GM13976 (cell line): Measurements from ENCODE around the gene MAP3K12.

Experiments
- DNase-seq: peaks from one replicate; pipeline ENCODE4 v3.0.0; 2012; ENCODE audit warnings: low spot score
- in situ Hi-C: fragments of 300-500 bp; cut with MboI; formaldehyde crosslinking; loops from one replicate; pipeline ENCODE4 v1.12.0; 2022; ENCODE audit warnings: low sequenced_read_pairs, mixed read lengths, inconsistent platforms; ENCODE audit not compliant: unreplicated experiment
- TF ChIP-seq, protein P1 (sequence below): IDR thresholded peaks from 2 replicates; pipeline ENCODE4 v1.5.1; 2012; ENCODE audit warnings: borderline replicate concordance, mild to moderate bottlenecking; ENCODE audit not compliant: insufficient read depth; ENCODE audit errors: extremely low read depth, missing control alignments, control extremely low read depth

The MAP3K12 gene

DNA sequence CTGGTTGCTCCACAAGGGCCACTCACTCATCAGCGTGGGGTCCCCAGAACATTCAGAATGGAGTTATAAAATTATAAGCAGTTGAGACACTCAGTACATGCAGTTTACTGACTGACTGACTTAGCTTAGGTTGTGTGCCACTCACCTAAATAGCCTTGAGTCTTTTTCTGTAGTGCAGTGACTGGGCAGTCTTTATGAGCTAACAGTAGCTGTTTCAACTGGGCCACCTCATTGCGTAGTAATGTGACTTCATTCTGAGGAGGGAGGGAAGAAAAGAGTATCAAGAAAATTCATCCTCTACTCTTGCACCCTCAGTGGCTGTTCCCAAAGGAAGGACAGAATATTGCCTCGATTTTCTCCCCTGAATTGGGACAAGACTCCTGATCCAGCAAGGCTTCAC, 23.9 kb upstream of the MAP3K12 start:
- in situ Hi-C loops = no loop called here
- TF ChIP-seq, protein P1, sequence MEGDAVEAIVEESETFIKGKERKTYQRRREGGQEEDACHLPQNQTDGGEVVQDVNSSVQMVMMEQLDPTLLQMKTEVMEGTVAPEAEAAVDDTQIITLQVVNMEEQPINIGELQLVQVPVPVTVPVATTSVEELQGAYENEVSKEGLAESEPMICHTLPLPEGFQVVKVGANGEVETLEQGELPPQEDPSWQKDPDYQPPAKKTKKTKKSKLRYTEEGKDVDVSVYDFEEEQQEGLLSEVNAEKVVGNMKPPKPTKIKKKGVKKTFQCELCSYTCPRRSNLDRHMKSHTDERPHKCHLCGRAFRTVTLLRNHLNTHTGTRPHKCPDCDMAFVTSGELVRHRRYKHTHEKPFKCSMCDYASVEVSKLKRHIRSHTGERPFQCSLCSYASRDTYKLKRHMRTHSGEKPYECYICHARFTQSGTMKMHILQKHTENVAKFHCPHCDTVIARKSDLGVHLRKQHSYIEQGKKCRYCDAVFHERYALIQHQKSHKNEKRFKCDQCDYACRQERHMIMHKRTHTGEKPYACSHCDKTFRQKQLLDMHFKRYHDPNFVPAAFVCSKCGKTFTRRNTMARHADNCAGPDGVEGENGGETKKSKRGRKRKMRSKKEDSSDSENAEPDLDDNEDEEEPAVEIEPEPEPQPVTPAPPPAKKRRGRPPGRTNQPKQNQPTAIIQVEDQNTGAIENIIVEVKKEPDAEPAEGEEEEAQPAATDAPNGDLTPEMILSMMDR = no peak
- no peak for DNase-seq

DNA sequence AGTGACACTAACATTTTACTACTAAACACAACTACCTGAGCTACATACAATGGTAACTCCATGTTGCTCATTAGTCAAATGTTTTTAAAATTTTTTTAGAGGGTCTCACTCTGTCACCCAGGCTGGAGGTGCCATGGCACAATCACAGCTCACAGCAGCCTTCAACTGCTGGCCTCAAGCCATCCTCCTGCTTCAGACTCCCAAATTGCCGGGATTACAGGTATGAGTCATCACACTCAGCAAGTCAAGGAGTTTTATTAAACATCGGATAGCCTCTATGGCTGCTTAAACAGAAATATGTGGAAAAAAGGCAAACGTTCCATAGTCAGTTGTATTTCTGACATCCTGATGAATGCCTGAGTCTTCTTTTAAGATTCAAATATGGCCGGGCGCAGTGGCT, 19.1 kb upstream of the MAP3K12 start:
- DNase-seq = no peak
- TF ChIP-seq, protein P1 = no peak
- in situ Hi-C loops = no loop called here

DNA sequence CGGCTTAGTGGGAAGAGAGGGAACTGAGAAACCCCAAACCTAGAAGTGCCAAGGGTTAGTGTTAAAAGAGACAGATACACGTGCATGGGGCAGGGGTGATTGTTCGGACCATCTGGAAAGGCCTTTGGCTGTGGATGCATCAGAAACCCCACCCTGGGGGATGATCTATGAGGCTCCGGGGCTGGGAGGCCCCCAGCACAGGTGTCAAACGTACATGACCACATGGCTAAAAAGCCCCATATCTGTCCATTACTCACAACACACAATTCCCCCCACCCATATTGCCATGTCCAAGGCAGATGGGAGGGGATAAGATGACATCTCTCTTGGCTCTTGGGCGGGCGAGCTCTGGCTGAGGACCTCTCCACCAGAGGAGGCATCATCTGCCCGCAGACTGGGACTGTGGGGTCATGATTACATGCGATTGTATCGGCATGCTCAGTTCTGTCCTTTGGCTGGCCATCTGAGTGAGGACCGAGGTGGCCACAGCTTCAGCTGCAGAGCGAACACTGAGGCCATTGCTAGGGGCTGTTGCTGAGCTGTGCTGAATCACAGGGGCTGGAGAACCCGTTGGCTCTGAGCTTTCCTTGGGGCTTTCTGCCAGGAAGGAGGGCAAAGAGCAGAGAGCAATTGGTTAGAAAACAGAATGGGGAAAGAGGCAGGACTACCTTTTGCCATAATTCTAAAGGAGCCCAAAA, 17.6 kb upstream of the MAP3K12 start:
- in situ Hi-C loops = no loop called here
- TF ChIP-seq, protein P1 = no peak
- no peak for DNase-seq

DNA sequence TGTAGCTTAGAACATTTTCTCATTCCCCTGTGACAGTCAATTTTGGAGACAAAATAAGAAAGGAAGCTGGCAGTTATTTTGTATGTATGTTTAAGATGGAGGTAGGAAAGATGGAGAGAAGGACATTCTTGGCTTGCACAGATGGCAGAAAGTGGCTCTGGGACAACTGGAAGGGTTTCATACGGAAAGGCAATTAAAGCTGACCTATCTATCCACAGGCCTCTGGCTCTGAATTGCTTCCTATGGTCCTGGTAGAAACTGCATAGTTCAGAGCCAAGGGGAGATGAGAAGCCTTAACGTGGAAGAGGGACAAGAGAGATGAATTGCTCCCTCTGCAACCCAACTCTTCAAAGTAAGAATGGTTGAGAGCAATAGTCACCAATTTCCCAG, 16.0 kb upstream of the MAP3K12 start:
- in situ Hi-C loops = no loop called here
- TF ChIP-seq, protein P1 = no peak
- no peak for DNase-seq

DNA sequence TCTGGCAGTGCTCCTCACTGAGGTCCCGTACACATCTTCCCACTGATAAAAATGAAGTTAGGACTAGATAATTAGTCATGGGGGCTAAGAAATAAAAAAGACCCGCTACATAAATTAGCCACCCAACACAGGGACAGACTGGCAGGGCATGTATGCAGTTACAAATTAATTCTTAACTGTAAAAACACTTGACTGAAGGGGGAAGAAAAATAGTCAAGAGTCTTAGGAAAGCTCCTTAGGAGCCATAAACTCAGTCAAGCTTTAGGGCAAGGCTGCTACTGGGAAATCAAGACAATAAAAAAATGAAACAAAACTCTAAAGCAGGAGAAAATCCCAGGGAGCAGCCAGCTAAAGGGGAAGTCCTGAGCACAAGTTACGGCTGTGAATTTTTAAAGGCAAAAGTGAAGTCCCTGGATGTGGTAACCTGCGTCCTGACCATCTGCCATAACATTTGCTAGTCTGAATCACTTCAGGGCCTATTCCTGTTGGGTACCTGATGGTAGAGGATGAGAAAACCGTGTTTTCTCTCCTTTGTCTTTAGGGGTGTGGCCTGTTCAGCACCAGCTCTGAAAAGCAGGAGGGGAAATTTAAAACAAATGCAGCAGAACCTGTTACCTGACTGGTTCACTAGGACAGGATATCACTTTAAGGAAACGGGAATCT, 15.5 kb upstream of the MAP3K12 start:
- in situ Hi-C loops = no loop called here
- TF ChIP-seq, protein P1 = no peak
- no peak for DNase-seq

DNA sequence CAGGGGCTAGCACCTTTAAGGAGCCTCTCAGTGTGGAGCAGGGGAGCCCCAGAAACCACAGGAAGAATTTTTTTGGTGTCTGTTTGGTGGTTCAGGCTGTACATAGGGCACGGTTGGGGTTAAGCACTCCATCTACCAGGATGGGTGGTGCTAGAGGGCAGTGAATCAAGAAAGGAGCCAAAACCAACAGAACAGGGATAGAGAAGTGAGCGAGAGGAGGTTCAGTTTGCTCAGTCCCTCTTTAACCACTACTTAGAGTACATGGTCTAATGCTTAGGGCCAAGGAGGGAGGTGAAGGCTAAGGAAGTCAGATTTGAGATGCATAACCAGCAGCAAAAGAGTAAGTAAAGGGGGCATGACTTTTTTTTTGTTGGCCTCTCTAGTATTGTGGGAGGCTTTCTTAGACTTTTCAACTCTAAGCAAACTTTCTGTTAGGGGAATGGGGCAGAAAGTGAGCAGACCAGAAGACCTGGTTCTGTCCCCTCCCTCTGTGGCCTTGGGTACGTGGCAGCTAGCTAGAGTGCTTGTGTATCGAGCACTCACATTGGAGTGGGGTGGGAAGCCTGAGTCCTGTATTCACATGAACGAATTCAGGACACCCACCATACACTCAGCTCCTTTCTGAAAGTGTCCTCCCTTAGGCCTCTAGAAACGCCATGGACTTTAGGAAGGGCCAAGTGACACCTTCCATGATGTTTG, 14.6 kb upstream of the MAP3K12 start:
- no peak for DNase-seq
- TF ChIP-seq, protein P1 = no peak
- in situ Hi-C loops = no loop called here
